Right forelimb (tissue), 1 donor: ENCODE measurements around the gene MUC22.
"Not testable (repeated sequence)": the region's sequence is repeated elsewhere in the genome, so short reads cannot be mapped to it uniquely, and the experiment has no call there.

ENCODE experiments used
- DNase-seq: peaks from one replicate; pipeline ENCODE4 v3.0.0-alpha.2; 2018

MUC22 gene

DNA sequence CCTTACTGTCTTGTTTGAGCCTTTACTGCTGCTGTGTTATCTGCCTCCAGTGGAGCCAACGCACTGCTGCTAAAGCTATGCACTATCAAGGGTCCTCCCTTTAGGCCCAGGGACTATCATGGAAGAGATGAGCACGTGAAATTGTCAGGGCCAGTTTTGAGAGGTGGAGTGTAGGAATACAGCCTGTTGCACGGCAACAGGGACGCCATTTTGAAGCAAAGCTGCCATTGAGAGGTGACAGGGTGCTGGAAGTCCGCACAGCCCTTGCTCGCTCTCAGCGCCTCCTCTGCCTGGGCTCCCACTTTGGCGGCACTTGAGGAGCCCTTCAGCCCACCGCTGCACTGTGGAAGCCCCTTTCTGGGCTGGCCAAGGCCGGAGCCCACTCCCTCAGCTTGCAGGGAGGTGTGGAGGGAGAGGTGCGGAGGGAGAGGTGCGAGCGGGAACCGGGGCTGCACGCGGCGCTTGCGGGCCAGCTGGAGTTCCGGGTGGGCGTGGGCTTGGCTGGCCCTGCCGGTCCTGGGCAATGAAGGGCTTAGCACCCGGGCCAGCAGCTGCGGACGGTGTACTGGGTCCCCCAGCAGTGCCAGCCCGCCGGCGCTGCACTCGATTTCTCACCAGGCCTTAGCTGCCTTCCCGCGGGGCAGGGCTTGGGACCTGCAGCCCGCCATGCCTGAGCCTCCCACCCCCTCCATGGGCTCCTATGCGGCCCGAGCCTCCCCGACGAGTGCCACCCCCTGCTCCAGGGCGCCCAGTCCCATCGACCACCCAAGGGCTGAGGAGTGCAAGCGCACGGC lies 10.0 kb upstream of the MUC22 start:
- DNase-seq: not testable (repeated sequence)

DNA sequence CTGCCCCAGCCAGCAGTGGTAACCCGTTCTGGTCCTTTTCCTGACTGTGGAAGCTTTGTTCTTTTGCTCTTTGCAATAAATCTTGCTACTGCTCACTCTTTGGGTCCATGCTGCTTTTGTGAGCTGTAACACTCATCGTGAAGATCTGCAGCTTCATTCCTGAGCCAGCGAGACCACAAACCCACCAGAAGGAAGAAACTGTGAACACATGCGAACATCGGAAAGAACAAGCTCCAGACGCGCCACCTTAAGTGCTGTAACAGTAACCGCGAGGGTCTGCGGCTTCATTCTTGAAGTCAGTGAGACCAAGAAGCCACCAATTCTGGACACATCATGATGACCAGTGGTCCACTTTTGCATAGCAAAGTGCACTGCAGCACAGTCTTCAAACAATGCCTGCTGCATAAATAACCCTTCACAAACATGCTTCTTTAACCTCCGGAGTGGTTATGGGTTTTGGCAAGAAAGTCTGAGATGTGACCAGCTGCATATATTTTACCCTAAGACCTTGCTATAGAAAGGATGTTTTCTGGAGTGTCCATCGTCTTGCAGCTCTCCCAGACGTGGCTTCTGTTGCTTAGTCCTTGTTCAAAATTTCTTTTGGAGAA lies 8.9 kb upstream of the MUC22 start:
- no peak for DNase-seq

DNA sequence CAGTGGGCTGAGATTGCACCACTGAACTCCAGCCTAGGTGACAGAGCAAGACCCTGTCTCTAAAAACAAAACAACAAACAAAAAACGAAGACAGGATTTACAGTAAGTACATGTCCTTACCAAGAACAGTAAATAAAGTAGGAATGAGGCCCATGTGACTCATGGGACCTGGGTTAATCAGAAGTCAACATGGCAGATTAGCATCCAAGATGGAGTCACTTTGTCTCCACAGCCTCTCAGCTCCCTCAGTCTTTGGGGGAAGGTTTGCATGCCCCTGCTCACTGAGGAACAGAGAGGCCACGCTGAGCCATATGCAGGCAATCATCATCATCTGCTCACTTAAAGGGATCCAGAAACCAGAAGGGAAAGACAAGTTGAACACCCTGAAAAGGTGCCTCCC lies 7.8 kb upstream of the MUC22 start:
- DNase-seq: no peak

DNA sequence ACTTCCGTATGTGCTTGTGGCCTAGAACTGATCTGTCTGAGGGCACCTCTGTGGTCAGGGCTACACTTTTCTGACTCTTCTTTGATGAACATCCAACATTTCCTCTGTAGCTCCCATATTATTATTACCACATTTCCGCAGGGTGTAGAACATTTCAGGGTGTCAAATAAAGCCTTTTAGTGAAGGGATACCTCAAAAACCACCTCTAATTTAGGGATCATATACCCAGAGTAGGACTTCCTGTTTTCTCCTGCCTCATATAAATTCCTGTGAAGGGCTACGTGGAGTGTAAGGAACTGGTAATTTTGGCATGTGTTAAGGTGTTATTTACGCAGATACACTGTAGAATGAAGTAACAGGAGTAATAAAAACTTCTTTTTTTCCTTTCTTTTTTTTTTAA lies 5.5 kb upstream of the MUC22 start:
- DNase-seq: no peak

DNA sequence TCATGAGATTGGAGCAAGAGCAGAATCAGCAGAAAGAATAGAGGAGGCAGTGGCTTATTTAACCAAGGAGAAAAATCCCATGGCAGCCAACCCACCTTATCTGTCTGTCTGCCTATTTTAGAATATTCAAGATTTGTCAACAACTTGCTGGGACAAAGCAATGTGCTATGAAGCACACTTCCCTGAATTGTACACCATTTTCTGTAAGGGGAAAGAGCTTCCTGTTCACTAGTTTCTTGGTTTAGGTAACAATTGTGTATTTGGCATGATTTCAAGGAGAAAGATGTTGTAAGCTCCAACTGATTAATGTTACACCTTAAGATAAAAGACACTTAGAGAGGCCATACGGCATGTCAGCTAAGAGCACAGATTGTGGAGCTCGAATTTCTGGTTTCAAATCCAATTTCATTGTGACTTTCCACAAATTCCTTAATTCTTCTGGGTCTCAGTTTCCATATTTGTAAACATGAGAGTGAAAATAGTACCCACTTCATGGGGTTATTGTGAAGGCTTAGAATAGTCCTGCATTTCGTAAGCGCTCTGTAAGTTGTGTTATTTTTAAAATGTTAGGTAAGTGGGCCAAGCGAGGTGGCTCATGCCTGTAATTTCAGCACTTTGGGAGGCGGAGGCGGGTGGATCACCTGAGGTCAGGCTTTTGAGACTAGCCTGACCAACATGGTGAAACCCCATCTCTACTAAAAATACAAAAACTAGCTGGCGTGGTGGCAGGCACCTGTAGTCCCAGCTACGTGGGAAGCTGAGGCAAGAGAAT lies 4.8 kb upstream of the MUC22 start:
- no peak for DNase-seq

DNA sequence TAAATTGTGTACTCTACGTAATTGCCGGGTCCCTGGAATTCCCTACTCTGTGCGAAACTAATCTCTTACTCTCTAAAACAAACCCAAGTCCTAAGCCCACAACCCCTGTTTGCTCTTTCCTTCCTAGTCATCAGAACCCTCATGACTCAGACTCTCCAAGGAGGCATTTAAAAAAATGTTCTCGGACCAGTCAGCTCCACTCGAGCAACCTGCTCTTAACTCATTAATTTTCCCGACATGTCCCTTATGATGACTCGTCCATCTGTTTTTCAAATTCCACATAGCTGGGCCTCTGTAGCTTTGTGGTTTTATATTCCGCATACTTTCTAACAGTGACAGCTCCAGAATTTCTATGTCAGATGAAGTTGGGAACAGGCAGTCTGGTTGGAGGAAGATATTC lies 2.6 kb upstream of the MUC22 start:
- no peak for DNase-seq

DNA sequence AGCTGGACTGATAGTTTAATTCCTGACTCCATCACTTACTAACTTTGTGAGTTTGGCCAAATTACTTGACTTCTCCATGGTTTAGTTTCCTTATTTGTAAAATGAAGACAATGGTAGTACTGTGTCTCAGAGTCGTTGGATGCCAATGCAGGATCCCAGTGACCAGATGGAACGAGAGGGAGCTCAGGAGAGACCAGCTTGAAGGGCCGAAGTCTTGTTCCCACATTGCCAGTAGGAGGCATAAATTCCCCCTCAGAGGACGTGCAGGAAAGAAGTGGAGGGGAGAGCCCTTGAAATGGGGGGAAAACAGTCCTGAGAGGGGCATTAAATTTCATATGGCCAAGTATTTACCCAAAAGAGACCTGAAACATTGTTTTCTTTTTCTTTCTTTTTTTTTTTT lies 2.1 kb upstream of the MUC22 start:
- DNase-seq: no peak

DNA sequence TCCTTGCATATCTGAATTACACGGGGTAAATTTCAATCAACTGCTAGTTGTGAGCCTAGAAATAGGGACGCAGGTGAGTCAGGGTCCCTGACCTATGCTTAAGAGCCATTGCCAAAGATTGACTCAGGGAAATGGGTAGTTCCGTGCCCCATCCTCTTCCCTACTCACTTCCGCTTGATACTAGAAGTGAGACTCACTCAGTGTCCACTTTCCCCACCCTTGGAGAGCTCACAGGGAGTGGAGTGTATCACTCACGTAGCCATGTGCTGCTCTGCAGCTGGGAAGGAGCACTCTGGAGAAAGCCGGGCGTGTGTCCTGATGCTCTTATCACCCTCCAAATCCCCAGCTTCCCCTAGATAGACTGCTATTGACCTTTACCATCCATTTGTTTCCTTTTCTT lies 543 bp upstream of the MUC22 start:
- no peak for DNase-seq

DNA sequence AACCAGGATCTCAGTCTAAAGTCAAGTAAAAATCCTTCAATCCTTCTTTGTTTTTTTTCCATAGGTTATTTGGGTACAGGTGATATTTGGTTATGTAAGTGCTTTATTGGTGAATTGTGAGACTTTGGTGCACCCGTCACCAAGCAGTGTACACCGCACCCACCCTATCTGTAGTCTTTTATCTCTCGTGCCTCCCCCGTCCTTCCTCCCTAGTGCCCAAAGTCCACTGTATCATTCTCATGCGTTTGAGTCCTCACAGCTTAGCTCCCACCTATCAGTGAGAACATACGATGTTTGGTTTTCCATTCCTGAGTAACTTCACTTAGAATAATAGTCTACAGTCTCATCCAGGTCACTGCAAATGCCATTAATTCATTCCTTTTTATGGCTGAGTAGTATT lies 879 bp downstream of the MUC22 start:
- DNase-seq: no peak

DNA sequence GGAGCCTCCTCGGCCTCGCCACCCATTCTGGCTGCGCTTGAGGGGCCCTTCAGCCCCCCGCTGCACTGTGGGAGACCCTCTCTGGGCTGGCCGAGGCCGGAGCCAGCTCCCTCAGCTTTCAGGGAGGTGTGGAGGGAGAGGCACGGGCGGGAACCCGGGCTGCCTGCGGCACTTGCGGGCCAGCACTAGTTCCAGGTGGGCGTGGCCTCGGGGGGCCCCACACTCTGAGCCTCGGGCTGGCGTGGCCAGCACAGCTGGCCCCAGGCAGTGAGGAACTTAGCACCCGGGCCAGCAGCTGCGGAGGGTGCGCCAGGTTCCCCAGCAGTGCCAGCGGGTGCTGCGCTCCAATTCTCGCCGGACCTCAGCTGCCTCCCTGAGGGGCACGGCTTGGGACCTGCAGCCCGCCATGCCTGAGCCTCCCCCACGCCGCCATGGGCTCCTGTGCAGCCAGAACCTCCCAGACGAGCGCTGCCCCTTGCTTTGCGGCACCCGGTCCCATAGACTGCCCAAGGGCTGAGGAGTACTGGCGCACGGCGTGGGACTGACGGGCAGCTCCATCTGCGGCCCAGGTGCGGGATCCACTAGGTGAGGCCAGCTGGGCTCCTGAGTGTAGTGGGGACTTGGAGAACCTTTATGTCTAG lies 6.5 kb downstream of the MUC22 start:
- DNase-seq: no peak

DNA sequence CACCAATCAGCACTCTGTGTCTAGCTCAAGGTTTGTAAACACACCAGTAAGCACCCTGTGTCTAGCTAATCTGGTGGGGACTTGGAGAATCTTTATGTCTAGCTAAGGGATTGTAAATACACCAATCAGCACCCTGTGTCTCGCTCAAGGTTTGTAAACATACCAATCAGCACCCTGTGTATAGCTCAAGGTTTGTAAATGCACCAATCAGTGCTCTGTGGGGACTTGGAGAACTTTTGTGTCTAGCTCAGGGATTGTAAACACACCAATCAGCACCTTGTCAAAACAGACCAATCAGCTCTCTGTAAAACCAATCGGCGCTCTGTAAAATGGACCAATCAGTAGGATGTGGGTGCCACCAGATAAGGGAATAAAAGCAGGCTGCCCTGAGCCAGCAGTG lies 7.2 kb downstream of the MUC22 start:
- DNase-seq: not testable (repeated sequence)

DNA sequence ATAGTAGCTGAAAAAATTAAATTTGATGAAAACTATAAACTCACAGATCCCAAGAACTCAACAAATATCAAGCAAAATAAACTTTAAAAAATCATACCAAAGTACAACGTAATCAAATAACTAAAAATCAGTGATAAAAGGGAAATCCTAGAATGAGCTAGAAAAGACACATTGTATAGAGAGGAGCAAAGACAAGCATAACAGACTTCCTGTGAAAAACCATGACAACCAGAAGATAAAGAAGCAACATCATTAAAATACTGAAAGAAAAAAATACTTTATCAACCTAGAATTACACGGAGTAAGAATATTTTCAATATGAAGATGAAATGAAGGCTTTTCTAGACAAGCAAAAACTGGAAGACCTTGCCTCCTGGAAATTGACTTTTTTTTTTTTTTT lies 9.8 kb downstream of the MUC22 start:
- DNase-seq: no peak

DNA sequence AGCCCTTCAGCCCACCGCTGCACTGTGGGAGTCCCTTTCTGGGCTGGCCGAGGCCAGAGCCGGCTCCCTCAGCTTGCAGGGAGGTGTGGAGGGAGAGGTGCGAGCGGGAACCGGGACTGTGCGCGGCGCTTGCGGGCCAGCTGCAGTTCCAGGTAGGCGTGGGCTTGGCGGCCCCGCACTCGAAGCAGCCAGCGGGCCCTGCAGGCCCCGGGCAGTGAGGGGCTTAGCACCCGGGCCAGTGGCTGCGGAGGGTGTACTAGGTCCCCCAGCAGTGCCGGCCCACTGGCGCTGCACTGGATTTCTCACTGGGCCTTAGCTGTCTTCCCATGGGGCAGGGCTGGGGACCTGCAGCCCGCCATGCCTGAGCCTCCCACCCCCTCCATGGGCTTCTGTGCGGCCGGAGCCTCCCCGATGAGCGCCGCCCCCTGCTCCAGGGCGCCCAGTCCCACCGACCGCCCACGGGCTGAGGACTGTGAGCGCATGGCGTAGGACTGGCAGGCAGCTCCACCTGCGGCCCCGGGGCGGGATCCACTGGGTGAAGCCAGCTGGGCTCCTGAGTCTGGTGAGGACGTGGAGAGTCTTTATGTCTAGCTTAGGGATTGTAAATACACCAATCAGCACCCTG lies 10.5 kb downstream of the MUC22 start:
- DNase-seq: not testable (repeated sequence)

DNA sequence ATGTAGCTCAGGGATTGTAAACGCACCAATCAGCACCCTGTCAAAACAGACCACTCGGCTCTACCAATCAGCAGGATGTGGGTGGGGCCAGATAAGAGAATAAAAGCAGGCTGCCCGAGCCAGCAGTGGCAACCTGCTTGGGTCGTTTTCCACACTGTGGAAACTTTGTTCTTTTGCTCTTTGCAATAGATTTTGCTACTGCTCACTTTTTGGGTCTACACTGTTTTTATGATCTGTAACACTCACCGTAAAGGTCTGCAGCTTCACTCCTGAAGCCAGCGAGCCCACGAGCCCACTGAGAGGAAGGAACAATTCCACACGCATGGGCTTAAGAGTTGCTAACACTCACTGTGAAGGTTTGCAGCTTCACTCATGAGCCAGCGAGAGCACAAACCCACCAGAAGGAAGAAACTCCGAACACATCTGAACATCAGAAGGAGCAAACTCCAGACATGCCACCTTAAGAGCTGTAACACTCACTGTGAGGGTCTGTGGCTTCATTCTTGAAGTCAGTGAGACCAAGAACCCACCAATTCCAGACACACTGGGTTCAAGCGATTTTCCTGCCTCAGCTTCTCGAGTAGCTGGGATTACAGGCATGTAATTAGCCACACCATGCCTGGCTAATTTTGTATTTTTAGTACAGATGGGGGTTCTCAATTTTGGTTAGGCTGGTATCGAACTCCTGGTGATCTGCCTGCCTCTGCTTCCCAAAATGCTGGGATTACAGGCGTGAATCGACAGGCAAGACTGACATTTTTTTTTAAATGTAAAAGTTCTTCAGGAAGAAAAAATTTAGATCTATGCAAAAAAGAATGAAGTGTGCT lies 11.6 kb downstream of the MUC22 start:
- DNase-seq: not testable (repeated sequence)

DNA sequence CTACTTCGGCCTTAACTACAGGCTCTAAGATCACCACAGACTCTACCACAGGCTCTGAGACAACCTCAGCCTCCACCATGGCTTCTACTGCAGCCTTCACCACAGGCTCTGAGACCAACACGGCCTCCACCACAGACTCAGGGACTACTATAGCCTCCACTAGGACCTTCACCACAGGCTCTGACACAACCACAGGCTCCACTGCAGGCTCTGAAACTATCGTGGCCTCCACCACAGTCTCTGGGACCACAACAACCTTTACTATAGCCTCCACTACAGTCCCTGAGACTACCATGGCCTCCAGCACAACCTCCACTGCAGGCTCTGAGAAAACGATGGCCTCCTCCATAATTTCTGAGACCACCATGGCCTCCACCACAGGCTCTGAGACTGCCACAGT lies 15.3 kb downstream of the MUC22 start:
- DNase-seq: no peak

DNA sequence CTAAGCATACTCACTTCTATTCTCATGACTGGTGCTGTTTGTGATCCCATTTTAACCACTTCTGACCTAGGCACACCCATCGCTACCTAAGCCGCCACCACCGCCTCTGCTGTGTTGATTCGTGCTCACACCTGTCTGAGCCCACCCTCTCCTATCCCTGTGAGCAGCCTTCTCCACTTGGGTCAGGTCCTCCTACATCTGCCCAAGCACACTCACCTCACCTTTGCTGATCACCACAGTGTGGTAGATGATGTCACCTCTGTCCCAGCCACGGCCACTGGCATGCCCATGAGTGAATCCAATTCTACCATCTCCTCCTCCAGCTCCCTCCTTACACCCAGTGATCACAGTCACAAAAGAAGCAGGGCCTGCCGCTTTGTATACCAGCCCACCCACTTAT lies 20.8 kb downstream of the MUC22 start:
- DNase-seq: no peak

DNA sequence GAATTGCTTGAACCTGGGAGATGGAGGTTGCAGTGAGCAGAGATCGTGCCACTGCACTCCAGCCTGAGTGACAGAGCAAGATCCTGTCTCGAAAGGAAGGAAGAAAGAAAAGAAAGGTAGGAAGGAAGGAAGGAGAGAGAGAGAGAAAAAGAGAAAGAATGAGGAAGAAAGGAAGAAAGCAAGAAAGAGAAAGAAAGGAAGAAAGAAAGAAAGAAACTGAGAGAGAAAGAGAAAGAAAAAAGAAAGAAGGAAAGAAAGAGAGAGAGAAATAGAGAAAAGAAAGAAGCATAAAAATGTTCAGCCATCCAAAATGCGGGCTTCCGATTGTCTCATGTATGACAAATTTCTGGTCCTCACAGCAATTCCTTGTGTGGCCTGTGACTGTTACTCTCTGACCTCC lies 22.8 kb downstream of the MUC22 start:
- DNase-seq: no peak

DNA sequence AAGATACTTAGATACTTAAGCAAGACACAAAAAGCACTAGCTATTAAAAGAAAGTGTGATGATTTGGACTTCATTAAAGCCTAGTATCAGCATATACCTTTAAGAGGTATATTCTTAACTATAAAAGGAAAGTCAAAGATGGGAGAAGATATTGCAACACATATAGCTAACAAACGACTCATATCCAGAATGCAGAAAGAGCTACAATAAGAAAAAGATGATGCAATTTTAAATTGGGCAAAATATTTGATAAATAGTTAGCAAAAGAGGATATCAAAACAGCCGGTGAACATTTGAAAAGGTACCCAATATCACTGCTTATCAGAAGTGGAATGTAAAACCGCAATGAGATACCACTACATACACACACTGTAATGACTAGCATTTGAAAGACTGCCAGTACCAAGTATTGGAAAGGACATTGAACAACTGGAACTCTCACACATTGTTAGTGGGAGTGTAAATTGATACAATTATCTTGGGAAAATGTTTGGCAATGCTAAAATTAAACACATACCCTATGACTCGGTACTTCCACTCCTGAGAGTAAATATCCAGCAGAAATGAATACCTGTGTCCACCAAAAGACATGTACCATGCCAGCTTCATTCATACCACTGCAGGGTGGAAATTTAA lies 25.7 kb downstream of the MUC22 start:
- no peak for DNase-seq

DNA sequence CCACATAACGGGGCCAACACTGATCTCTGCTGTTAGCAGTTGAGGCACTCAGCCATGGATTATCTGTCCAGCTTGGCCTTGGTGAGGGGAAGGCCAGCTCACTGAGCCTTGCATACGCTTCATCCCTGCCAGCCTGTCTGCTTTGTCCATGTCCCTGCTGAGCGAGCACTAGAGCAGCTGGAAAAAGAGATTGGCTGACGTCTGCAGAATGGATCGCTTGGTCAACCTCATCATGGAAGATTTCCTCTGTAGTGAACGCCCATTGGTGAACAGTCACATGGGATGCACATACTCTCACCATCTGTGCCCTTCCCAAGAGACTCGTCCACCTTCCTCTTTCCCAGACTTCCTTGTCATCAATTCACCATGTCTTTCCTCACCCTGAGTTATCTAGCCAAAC lies 26.9 kb downstream of the MUC22 start:
- DNase-seq: no peak

DNA sequence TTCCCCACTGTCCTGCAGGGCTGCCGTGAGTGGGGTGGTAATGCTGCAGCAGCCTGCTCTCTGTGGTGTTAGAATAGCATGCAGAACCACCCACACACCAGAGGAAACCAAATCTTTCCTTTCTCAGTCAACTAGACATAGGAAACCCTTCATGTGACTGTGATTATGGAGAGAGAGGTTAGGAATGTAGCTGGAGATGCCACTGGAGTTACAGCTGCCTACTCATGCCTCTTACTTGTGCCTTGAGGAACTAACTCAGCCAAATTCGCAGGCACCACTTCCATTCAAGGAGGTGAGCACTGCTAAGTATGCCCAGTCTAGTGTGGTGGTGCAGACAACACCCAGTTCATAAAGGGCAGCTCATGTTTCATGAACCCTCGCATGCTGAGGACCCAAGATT lies 27.4 kb downstream of the MUC22 start:
- DNase-seq: no peak

DNA sequence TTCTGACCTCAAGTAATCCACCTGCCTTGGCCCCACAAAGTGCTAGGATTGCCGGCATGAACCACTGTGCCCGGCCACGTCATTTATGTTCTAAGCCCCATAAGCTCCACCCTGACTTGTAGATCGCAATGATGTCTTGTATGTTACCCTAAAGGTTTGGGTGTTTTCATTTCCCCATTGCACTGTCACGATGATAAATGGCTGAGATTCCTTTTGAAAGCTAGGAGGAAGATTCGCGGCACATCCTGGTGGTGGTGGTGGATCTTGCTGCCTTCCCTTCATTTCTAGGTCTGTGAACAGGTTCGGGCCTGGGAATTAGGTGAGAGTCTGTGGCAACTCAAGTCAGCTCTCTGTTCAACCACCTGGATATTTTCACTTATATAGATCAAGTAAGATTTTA lies 28.3 kb downstream of the MUC22 start:
- DNase-seq: no peak

DNA sequence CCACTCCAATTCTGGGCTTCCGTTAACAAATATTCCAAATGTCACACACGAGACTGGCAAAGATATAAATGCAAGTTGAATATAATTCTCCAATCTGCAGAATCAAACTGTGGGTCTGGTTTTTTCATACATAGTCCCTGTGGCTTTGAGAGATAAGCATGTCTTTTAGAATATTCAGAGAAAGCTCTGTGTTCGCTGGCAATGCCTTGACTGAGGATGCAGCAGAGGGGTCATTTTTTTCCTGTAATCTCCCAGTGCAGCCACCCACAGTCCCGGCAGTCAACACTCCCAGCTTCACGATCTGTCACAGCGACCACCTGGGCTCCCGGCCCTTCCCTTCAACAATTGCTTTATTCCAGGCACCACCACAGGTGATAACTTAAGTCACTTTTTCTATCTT lies 30.5 kb downstream of the MUC22 start:
- no peak for DNase-seq
